A673 (cell line): Measurements from ENCODE around the gene ZNF219. TPM values are rescaled to one million over a fixed set of nuclear protein-coding genes. Genes with fewer than 3 reads are reported as not detected.
A peak's percentile ranks its signal among the peaks of the same experiment; 100 is the strongest.

Experiments used
- BruUV-seq: library from RNA; stranded (reverse); fragments of 400-500 nt; replicated peaks from 2 replicates; lab custom pipeline; 2021; lab: Mats Ljungman, UMichigan
- CTCF ChIA-PET: fragments of 300-600 bp; sonication (Branson Sonifier 250); formaldehyde crosslinking; loops from one replicate; lab custom pipeline; 2022; ENCODE audit warnings: antibody characterized with exemption; lab: Charles Lee
- POLR2A ChIA-PET: fragments of 300-600 bp; sonication (Branson Sonifier 250); formaldehyde crosslinking; loops from one replicate; lab custom pipeline; 2022; ENCODE audit warnings: antibody characterized with exemption; ENCODE audit not compliant: low non-redundant PET; lab: Charles Lee
- DNase-seq: peaks from one replicate; pipeline ENCODE4 v3.0.0-alpha.2; 2015; ENCODE audit warnings: low spot score
- H3K27ac ChIP-seq: fragments of 200-600 bp; sonication (generic); 2 replicates; pipeline ENCODE4 v1.5.1; 2016; ENCODE audit warnings: mixed run types, low read depth, mild to moderate bottlenecking, mixed read lengths, antibody characterized with exemption, low read length; ENCODE audit not compliant: poor library complexity, severe bottlenecking
- H3K27me3 ChIP-seq: fragments of 200-600 bp; sonication (generic); replicated peaks from 2 replicates; pipeline ENCODE4 v1.6.1; 2017; ENCODE audit warnings: mixed run types, low read depth, mild to moderate bottlenecking, mixed read lengths, antibody characterized with exemption, low read length; ENCODE audit not compliant: insufficient read depth, poor library complexity
- H3K36me3 ChIP-seq: fragments of 200-600 bp; sonication (generic); 2 replicates; pipeline ENCODE4 v1.6.1; 2016; ENCODE audit warnings: mixed run types, mild to moderate bottlenecking, mixed read lengths, antibody characterized with exemption, low read length; ENCODE audit not compliant: insufficient read depth, poor library complexity, severe bottlenecking
- H3K4me1 ChIP-seq: fragments of 200-600 bp; sonication (generic); 2 replicates; pipeline ENCODE4 v1.6.1; 2017; ENCODE audit warnings: mixed run types, mild to moderate bottlenecking, mixed read lengths, antibody characterized with exemption, low read length; ENCODE audit not compliant: insufficient read depth, poor library complexity, severe bottlenecking
- H3K4me3 ChIP-seq: fragments of 200-600 bp; sonication (generic); 2 replicates; pipeline ENCODE4 v1.5.1; 2016; ENCODE audit warnings: low read depth, mixed run types, mild to moderate bottlenecking, mixed read lengths, low read length; ENCODE audit not compliant: poor library complexity, severe bottlenecking
- H3K9me3 ChIP-seq: fragments of 200-600 bp; sonication (generic); 2 replicates; pipeline ENCODE4 v1.6.1; 2016; ENCODE audit warnings: mixed run types, low read depth, mild to moderate bottlenecking, mixed read lengths, antibody characterized with exemption, low read length; ENCODE audit not compliant: poor library complexity, severe bottlenecking
- EZH2 ChIP-seq: fragments of 200-600 bp; sonication (generic); IDR thresholded peaks from 2 replicates; pipeline ENCODE4 v1.6.1; 2017; ENCODE audit warnings: borderline replicate concordance, low read depth, mild to moderate bottlenecking, mixed read lengths, antibody characterized with exemption, low read length; ENCODE audit not compliant: poor library complexity, severe bottlenecking
- intact Hi-C: fragments of 100-400 bp; cut with micrococcal nuclease; formaldehyde crosslinking; loops from one replicate; pipeline ENCODE4 v1.10.0; 2022; ENCODE audit not compliant: unreplicated experiment
- total RNA-seq: library from RNA; stranded (reverse); gene quantifications from 2 replicates; pipeline ENCODE4 v1.2.3, GENCODE V29; 2021
- TF ChIP-seq, protein P1 (sequence below): fragments of 300-800, 200-600 bp; sonication (generic); conservative IDR thresholded peaks from 2 replicates; pipeline ENCODE4 v1.5.1; 2017; ENCODE audit warnings: low read depth, mild to moderate bottlenecking, antibody characterized with exemption, low read length, moderate library complexity, mixed read lengths

ZNF219 gene
- total RNA-seq, 1 experiment from 2014 or later: 84.6 TPM

DNA sequence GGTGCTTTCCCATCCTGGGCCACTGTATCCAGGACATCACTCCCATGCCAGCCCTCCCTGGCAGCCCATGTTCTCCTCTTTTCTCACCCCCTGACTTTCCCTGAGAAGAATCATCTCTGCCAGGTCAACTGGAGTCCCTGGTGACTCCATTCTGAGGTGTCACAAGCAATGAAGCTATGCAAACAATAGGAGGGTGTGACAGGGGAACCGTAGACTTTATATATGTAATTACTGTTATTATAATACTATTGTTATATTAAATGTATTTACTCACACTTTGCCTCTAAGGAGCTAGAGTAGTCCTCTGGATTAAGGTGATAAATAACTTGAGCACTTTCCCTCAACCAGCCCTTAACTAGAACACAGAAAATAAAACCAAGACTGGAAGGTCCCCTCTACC is 9.2 kb downstream of the ZNF219 start:
- CTCF ChIA-PET: interaction anchor here (1.4 to 1.8 kb wide), 2 partner anchors 21 to 74 kb away, joined by 4 to 10 read pairs; no protein-coding TSS in a partner anchor
- Histone ChIP-seq H3K27me3 (no peaks in the 10 kb centered on the region), H3K27ac (peak overlapping the region; percentile 30), H3K4me3 (no peak overlapping the region), H3K36me3 (peaks cover 87% of the 10 kb centered on the region), H3K9me3 (no peaks in the 10 kb centered on the region), H3K4me1 (peaks cover 18% of the 10 kb centered on the region)
- no peak for TF ChIP-seq EZH2
- TF ChIP-seq, protein P1, sequence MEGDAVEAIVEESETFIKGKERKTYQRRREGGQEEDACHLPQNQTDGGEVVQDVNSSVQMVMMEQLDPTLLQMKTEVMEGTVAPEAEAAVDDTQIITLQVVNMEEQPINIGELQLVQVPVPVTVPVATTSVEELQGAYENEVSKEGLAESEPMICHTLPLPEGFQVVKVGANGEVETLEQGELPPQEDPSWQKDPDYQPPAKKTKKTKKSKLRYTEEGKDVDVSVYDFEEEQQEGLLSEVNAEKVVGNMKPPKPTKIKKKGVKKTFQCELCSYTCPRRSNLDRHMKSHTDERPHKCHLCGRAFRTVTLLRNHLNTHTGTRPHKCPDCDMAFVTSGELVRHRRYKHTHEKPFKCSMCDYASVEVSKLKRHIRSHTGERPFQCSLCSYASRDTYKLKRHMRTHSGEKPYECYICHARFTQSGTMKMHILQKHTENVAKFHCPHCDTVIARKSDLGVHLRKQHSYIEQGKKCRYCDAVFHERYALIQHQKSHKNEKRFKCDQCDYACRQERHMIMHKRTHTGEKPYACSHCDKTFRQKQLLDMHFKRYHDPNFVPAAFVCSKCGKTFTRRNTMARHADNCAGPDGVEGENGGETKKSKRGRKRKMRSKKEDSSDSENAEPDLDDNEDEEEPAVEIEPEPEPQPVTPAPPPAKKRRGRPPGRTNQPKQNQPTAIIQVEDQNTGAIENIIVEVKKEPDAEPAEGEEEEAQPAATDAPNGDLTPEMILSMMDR: no peak
- TSS peak; percentile 11 for BruUV-seq
- intact Hi-C loops: no loop called here
- no peak for DNase-seq
- POLR2A ChIA-PET: no interaction called here

DNA sequence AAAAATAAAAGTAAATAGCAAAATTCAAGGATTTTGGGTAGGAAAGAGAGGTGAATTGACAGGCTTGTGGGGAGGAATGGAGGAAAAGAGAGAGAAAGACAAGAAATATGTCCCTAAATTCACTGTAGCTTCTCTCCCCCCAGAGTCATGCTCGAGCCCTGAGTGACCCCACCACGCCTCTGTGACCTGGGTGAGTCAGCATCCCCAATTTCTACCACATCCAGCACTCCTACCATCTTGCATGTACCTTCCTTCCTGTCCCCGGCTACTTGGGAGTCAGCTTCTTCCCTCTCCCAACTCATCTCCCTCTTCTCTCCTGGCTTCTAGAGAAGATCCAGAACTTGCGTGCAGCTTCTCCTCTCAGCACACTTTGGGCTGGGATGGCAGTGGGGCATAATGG is 9.8 kb downstream of the ZNF219 start:
- POLR2A ChIA-PET: no interaction called here
- Histone ChIP-seq H3K4me1 (peaks cover 12% of the 10 kb centered on the region), H3K4me3 (no peak overlapping the region), H3K36me3 (peaks cover 92% of the 10 kb centered on the region), H3K27me3 (no peaks in the 10 kb centered on the region), H3K9me3 (no peaks in the 10 kb centered on the region), H3K27ac (peak overlapping the region; percentile 30)
- intact Hi-C loops: no loop called here
- DNase-seq: no peak
- CTCF ChIA-PET: interaction anchor here (1.4 kb wide), 1 partner anchor 73 kb away, joined by 4 read pairs; no protein-coding TSS in a partner anchor
- no TSS peak for BruUV-seq
- no peak for TF ChIP-seq EZH2
- TF ChIP-seq, protein P1: no peak

DNA sequence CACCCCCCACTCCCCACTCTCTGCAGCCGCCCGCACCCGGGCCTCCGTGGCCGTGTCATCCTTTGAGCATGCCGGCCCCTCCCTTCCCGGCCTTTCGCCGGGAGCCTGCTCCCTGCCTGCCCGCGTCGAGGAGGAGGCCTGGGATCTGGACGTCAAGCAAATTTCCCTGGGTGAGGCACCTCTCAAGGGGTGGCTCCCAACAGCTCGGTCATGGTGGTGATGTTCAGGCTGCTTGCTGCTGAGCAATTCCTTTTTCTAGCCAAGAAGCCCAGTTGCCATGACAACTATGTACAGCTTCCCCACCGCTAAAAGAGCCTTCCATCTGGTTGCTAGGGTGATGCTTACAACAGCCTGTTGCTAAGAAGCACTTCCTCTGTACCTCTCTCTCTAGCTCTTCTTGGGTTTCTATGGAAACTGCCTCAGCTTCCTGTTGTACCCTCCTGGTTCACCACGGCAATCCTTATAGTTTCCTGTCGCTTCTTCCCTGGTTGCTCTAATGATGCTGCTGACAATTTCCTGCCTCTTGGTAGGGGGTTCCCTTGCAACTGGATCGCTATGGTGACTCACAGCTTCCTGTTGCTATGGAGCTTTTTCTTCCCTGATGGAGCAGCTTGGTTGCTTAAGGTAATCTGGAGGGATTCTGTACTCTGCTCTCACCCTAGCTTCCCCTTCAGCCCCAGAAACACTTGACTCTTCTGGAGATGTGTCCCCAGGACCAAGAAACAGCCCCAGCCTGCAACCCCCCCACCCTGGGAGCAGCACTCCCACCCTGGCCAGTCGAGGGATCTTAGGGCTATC is 11.0 kb downstream of the ZNF219 start:
- peaks cover 94% of the 10 kb centered on the region for H3K36me3 ChIP-seq
- peaks cover under 1% of the 10 kb centered on the region for H3K4me1 ChIP-seq
- TF ChIP-seq, protein P1: no peak
- no peak for TF ChIP-seq EZH2
- POLR2A ChIA-PET: no interaction called here
- H3K9me3 ChIP-seq: no peaks in the 10 kb centered on the region
- CTCF ChIA-PET: interaction anchor here (0.6 to 1.3 kb wide), 4 partner anchors 12 to 73 kb away, joined by 3 to 17 read pairs (median 6); no protein-coding TSS in a partner anchor
- H3K27me3 ChIP-seq: no peaks in the 10 kb centered on the region
- no peak overlapping the region for H3K4me3 ChIP-seq
- peak; percentile 97 for DNase-seq
- no TSS peak for BruUV-seq
- intact Hi-C loops: loop anchor here (1.0 kb wide), 1 partner anchor 16 kb away; no protein-coding TSS in a partner anchor
- no peak overlapping the region for H3K27ac ChIP-seq
